Measurements from ENCODE around the gene S100A12. TPM values are rescaled to one million over a fixed set of nuclear protein-coding genes. Genes with fewer than 3 reads are reported as not detected.

Gene S100A12
- polyA plus RNA-seq, 3 donors: 1,275 to 2,834 (median 2,543) TPM

- no CpG with 5 or more reads among the region's 3 CpGs for WGBS (ENCODE audit: insufficient coverage)
- no peak for TF ChIP-seq CTCF (IDR thresholded peaks at IDR 0.05)
These were observed 5.3 kb downstream of the S100A12 start for GRCh38 chr1:153370146-153370545.

GRCh38 chr1:153368495-153368894 is 6.9 kb downstream of the S100A12 start:
- H3K4me3 Mint-ChIP-seq: peak overlapping the region in 1 of 2 donors; percentile 63

More at GRCh38 chr1:153370146-153370545, 5.3 kb downstream of the S100A12 start:
- Mint-ChIP-seq H3K27ac (peak overlapping the region in 2 of 7 donors; percentile 26 to 77), H3K4me3 (no peak overlapping the region), H3K36me3 (peaks cover 17 to 19% of the 10 kb centered on the region in 2 donors), H3K9me3 (peaks cover 0 to 6% (median 1%) of the 10 kb centered on the region in 7 donors), H3K27me3 (ENCODE audit: low read depth in 3 of 3) (no peaks in the 10 kb centered on the region), H3K4me1 (peaks cover 96% of the 10 kb centered on the region)
- Histone ChIP-seq H2AFZ (ENCODE audit: insufficient read depth, low read depth, low read length, poor library complexity, severe bottlenecking) (no peak overlapping the region), H3K9me3 (replicated peaks in 1 of 2; ENCODE audit: control insufficient read depth in 1 of 2, insufficient read depth in 1 of 2, low read length in 2 of 2) (no peaks in the 10 kb centered on the region), H3K27me3 (ENCODE audit: control insufficient read depth in 2 of 2, insufficient read depth in 2 of 2, low read length in 2 of 2) (no peaks in the 10 kb centered on the region), H3K27ac (ENCODE audit: low read depth in 1 of 2, low read length in 2 of 2) (peak overlapping the region in 1 of 2 donors; percentile 85), H3K9ac (ENCODE audit: insufficient read depth, low read length, poor library complexity, severe bottlenecking) (no peak overlapping the region), H3K4me1 (ENCODE audit: control insufficient read depth in 1 of 2, insufficient read depth in 2 of 2, low read length in 2 of 2) (peaks cover 98 to 100% of the 10 kb centered on the region in 2 donors), H4K20me1 (ENCODE audit: insufficient read depth, low read length) (no peaks in the 10 kb centered on the region), H3K36me3 (replicated peaks in 1 of 2; ENCODE audit: control insufficient read depth in 1 of 2, insufficient read depth in 2 of 2, low read length in 2 of 2) (no peaks in the 10 kb centered on the region), H3K4me2 (replicated peaks; ENCODE audit: extremely low read depth, low read length, poor library complexity, severe bottlenecking) (no peak overlapping the region), H3K4me3 (replicated peaks in 1 of 3; ENCODE audit: low read depth in 2 of 3, low read length in 3 of 3) (peak overlapping the region in 1 of 3 experiments; percentile 6), H3K79me2 (ENCODE audit: insufficient read depth, low read length) (peaks cover 59% of the 10 kb centered on the region)
- intact Hi-C loops (cut with micrococcal nuclease): no loop called here
- DNase-seq: no peak

More at GRCh38 chr1:153368495-153368894, 6.9 kb downstream of the S100A12 start:
- H3K4me1 ChIP-seq (ENCODE audit: control insufficient read depth in 1 of 2, insufficient read depth in 2 of 2, low read length in 2 of 2): peaks cover 98 to 100% of the 10 kb centered on the region in 2 donors
- Mint-ChIP-seq H3K27me3 (ENCODE audit: low read depth in 3 of 3) (peaks cover 0 to 1% (median 0%) of the 10 kb centered on the region in 3 donors), H3K36me3 (peaks cover 14 to 20% of the 10 kb centered on the region in 2 donors), H3K9me3 (peaks cover 0 to 6% (median 1%) of the 10 kb centered on the region in 7 donors), H3K4me1 (peaks cover 96% of the 10 kb centered on the region), H3K27ac (peak overlapping the region; percentile 70 to 92 (median 84))
- peak overlapping the region in 1 of 3 experiments; percentile 54 for H3K4me3 ChIP-seq (replicated peaks in 1 of 3; ENCODE audit: low read depth in 2 of 3, low read length in 3 of 3)
- H2AFZ ChIP-seq (ENCODE audit: insufficient read depth, low read depth, low read length, poor library complexity, severe bottlenecking): no peak overlapping the region
- DNase-seq: peak in 1 of 3 donors; percentile 72
- WGBS (ENCODE audit: insufficient coverage): no CpG with 5 or more reads among the region's 2 CpGs
- H4K20me1 ChIP-seq (ENCODE audit: insufficient read depth, low read length): no peaks in the 10 kb centered on the region
- peak overlapping the region; percentile 18 to 85 for H3K27ac ChIP-seq (ENCODE audit: low read depth in 1 of 2, low read length in 2 of 2)
- TF ChIP-seq CTCF (IDR thresholded peaks at IDR 0.05): no peak
- peaks cover 55% of the 10 kb centered on the region for H3K79me2 ChIP-seq (ENCODE audit: insufficient read depth, low read length)
- intact Hi-C loops (cut with micrococcal nuclease): loop anchor here in 1 of 2 donors (10.0 kb wide), 1 partner anchor 206 kb away; no protein-coding TSS in a partner anchor
- H3K36me3 ChIP-seq (replicated peaks in 1 of 2; ENCODE audit: control insufficient read depth in 1 of 2, insufficient read depth in 2 of 2, low read length in 2 of 2): no peaks in the 10 kb centered on the region
- no peaks in the 10 kb centered on the region for H3K27me3 ChIP-seq (ENCODE audit: control insufficient read depth in 2 of 2, insufficient read depth in 2 of 2, low read length in 2 of 2)
- no peaks in the 10 kb centered on the region for H3K9me3 ChIP-seq (replicated peaks in 1 of 2; ENCODE audit: control insufficient read depth in 1 of 2, insufficient read depth in 1 of 2, low read length in 2 of 2)
- H3K4me2 ChIP-seq (replicated peaks; ENCODE audit: extremely low read depth, low read length, poor library complexity, severe bottlenecking): peak overlapping the region; percentile 54
- H3K9ac ChIP-seq (ENCODE audit: insufficient read depth, low read length, poor library complexity, severe bottlenecking): no peak overlapping the region
